C4-2B (cell line): ENCODE results near the gene HOXC11.

ENCODE experiments used
- ZFX ChIP-seq: fragments of 450-650 bp; IDR thresholded peaks from 2 replicates; pipeline ENCODE4 v1.6.1; 2017
- TF ChIP-seq, protein P1 (sequence below): fragments of 450-650 bp; conservative IDR thresholded peaks from 2 replicates; pipeline ENCODE4 v1.5.1; 2017; ENCODE audit warnings: mild to moderate bottlenecking

DNA sequence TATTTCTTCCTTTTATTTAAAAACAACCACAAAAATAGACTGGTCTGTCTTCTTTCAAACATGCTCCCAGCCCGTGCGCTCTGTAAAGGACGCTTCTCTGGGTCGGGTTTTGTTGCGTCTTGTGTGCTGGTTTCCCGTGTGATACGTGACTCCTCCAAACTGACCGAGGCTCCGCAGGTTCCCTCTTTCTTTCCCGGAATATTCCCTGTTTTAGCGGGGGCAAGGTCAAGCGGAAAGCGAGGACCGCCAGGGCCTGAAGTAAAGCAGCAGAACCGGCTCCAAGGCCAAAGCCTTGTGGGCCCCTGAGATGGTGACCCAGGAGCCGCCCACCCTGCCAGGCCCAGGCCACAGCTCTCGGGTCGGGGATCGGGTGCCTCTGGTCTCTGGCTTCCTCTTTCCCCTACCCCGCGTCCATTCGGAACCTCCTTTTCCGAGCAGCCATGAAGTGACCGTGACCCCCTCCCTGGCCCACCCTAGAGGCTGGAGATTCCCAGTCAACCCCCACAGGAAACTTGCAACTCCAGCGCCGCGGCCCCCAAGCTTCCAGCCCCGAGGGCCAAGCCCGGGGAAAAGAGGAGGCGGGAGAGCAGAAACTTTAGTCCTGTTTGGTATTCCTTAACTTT is 11.1 kb downstream of the HOXC11 start:
- TF ChIP-seq, protein P1, sequence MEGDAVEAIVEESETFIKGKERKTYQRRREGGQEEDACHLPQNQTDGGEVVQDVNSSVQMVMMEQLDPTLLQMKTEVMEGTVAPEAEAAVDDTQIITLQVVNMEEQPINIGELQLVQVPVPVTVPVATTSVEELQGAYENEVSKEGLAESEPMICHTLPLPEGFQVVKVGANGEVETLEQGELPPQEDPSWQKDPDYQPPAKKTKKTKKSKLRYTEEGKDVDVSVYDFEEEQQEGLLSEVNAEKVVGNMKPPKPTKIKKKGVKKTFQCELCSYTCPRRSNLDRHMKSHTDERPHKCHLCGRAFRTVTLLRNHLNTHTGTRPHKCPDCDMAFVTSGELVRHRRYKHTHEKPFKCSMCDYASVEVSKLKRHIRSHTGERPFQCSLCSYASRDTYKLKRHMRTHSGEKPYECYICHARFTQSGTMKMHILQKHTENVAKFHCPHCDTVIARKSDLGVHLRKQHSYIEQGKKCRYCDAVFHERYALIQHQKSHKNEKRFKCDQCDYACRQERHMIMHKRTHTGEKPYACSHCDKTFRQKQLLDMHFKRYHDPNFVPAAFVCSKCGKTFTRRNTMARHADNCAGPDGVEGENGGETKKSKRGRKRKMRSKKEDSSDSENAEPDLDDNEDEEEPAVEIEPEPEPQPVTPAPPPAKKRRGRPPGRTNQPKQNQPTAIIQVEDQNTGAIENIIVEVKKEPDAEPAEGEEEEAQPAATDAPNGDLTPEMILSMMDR, result no peak
- no peak for TF ChIP-seq ZFX
